ENCODE measurements around the gene RNF186.

DNA sequence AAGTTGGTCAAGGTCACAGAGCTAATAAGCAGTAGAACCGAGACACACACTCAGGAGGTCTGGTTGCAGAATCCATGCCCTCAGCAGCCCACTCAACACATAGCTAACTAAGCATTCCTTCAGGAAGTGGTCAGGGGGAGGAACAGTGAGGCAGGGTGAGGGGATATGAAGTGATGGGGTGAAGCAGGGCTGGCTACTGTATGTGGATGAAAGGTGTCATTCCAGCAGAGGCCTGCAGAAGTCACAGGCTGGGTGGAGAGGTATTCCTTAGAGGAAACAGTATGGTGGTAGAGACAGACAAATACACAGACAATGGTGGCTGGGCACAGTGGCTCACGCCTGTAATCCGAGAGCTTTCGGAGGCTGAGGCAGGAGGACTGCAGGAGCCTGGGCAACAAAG is 29.4 kb downstream of the RNF186 start:
- TF ChIP-seq, protein P1, sequence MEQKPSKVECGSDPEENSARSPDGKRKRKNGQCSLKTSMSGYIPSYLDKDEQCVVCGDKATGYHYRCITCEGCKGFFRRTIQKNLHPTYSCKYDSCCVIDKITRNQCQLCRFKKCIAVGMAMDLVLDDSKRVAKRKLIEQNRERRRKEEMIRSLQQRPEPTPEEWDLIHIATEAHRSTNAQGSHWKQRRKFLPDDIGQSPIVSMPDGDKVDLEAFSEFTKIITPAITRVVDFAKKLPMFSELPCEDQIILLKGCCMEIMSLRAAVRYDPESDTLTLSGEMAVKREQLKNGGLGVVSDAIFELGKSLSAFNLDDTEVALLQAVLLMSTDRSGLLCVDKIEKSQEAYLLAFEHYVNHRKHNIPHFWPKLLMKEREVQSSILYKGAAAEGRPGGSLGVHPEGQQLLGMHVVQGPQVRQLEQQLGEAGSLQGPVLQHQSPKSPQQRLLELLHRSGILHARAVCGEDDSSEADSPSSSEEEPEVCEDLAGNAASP (CRISPR knock-in tag; IDR thresholded peaks at IDR 0.05; ENCODE audit: borderline replicate concordance) = no peak
- no peak for TF ChIP-seq NFIC (IDR thresholded peaks at IDR 0.05; ENCODE audit: low read length)
- TF ChIP-seq, protein P2, sequence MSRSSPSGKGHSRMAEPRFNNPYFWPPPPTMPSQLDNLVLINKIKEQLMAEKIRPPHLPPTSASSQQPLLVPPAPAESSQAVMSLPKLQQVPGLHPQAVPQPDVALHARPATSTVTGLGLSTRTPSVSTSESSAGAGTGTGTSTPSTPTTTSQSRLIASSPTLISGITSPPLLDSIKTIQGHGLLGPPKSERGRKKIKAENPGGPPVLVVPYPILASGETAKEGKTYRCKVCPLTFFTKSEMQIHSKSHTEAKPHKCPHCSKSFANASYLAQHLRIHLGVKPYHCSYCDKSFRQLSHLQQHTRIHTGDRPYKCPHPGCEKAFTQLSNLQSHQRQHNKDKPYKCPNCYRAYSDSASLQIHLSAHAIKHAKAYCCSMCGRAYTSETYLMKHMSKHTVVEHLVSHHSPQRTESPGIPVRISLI (CRISPR knock-in tag; IDR thresholded peaks at IDR 0.05; ENCODE audit: borderline replicate concordance) = no peak
- no peak for TF ChIP-seq TCF12 (IDR thresholded peaks at IDR 0.05)
- TF ChIP-seq TCF12 (CRISPR knock-in tag; IDR thresholded peaks at IDR 0.05) = no peak
- TF ChIP-seq NFRKB (IDR thresholded peaks at IDR 0.05) = no peak
- no peak for TF ChIP-seq SMC3 (IDR thresholded peaks at IDR 0.05; ENCODE audit: low read length)
- TF ChIP-seq TAF1 (CRISPR knock-in tag; IDR thresholded peaks at IDR 0.05) = no peak
- TF ChIP-seq, protein P3, sequence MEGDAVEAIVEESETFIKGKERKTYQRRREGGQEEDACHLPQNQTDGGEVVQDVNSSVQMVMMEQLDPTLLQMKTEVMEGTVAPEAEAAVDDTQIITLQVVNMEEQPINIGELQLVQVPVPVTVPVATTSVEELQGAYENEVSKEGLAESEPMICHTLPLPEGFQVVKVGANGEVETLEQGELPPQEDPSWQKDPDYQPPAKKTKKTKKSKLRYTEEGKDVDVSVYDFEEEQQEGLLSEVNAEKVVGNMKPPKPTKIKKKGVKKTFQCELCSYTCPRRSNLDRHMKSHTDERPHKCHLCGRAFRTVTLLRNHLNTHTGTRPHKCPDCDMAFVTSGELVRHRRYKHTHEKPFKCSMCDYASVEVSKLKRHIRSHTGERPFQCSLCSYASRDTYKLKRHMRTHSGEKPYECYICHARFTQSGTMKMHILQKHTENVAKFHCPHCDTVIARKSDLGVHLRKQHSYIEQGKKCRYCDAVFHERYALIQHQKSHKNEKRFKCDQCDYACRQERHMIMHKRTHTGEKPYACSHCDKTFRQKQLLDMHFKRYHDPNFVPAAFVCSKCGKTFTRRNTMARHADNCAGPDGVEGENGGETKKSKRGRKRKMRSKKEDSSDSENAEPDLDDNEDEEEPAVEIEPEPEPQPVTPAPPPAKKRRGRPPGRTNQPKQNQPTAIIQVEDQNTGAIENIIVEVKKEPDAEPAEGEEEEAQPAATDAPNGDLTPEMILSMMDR (CRISPR knock-in tag; IDR thresholded peaks at IDR 0.05) = no peak
- no peak for TF ChIP-seq MAFG (CRISPR knock-in tag; IDR thresholded peaks at IDR 0.05)
- TF ChIP-seq FOXJ3 (CRISPR knock-in tag; IDR thresholded peaks at IDR 0.05; ENCODE audit: borderline replicate concordance) = no peak
- TF ChIP-seq SETDB1 (CRISPR knock-in tag; IDR thresholded peaks at IDR 0.05; ENCODE audit: borderline replicate concordance) = no peak
- TF ChIP-seq, protein P4, sequence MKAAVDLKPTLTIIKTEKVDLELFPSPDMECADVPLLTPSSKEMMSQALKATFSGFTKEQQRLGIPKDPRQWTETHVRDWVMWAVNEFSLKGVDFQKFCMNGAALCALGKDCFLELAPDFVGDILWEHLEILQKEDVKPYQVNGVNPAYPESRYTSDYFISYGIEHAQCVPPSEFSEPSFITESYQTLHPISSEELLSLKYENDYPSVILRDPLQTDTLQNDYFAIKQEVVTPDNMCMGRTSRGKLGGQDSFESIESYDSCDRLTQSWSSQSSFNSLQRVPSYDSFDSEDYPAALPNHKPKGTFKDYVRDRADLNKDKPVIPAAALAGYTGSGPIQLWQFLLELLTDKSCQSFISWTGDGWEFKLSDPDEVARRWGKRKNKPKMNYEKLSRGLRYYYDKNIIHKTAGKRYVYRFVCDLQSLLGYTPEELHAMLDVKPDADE (CRISPR knock-in tag; IDR thresholded peaks at IDR 0.05) = no peak

Measured in HepG2 (cell line).